Testis (tissue), 3 donors: ENCODE data around the gene CSNK1G2. TPM values are rescaled to one million over a fixed set of nuclear protein-coding genes. Genes with fewer than 3 reads are reported as not detected.
A peak's percentile ranks its signal among the peaks of the same experiment; 100 is the strongest.

Experiments used
- DNase-seq: peaks from one replicate; pipeline ENCODE4 v3.0.0-alpha.2; 2019
- H3K27ac ChIP-seq, 2 donors: fragments of 200-600 bp; sonication (generic); one replicate each; pipeline ENCODE4 v1.5.1; 2019
- H3K27me3 ChIP-seq: fragments of 200-600 bp; sonication (generic); one replicate; pipeline ENCODE4 v1.5.1; 2019
- H3K36me3 ChIP-seq: fragments of 200-600 bp; sonication (generic); one replicate; pipeline ENCODE4 v1.5.1; 2017; ENCODE audit warnings: low read depth; ENCODE audit errors: missing control alignments
- H3K4me1 ChIP-seq: fragments of 200-600 bp; sonication (generic); one replicate; pipeline ENCODE4 v1.5.1; 2019
- H3K4me3 ChIP-seq, 2 donors: fragments of 200-600 bp; sonication (generic); one replicate each; pipeline ENCODE4 v1.5.1; 2017 to 2019
- H3K9me3 ChIP-seq: fragments of 200-600 bp; sonication (generic); one replicate; pipeline ENCODE4 v1.5.1; 2017
- POLR2A ChIP-seq: fragments of 450-650 bp; IDR thresholded peaks from one replicate; pipeline ENCODE4 v1.6.1; 2017; ENCODE audit warnings: antibody characterized with exemption, mild to moderate bottlenecking, moderate library complexity
- WGBS, 2 donors: methylation state at CpG; one replicate each; pipeline ENCODE4 v1.1.5; 2018; 5-methylcytosine and 5-hydroxymethylcytosine counted together
- intact Hi-C: fragments of 100-400 bp; cut with DNase I; formaldehyde crosslinking; loops from one replicate; pipeline ENCODE4 v1.15.1; 2023; ENCODE audit warnings: low total_unique reads
- polyA plus RNA-seq: library from polyadenylated mRNA; stranded (reverse); fragments of 350-450 nt; fragmentation: Illumina TruSeq; extraction: RNeasy Lipid Tissue Mini Kit (QIAGEN cat#74804); gene quantifications from one replicate; pipeline ENCODE4 v1.2.3, GENCODE V29; 2014; ENCODE audit warnings: low read depth, low replicate concordance; ENCODE audit not compliant: insufficient read depth
- total RNA-seq, 2 donors: library from RNA; depleted of rRNA; stranded (reverse); fragments of >200 nt; gene quantifications; one replicate each; pipeline ENCODE4 v1.2.3, GENCODE V29; 2016
- TF ChIP-seq, protein P1 (sequence below), 3 experiments: fragments of 450-650 bp in 2 of 3; fragments of 200-600 bp in 1 of 3; sonication (generic) in 1 of 3; IDR thresholded peaks; one replicate each; pipeline ENCODE4 v1.5.1; 2016 to 2019; ENCODE audit warnings: antibody characterized with exemption in 3 of 3, mild to moderate bottlenecking in 2 of 3, moderate library complexity in 1 of 3

CSNK1G2 gene
- total and polyA plus RNA-seq, 3 donors from 2014 or later = 159 to 287 (median 178) TPM

DNA sequence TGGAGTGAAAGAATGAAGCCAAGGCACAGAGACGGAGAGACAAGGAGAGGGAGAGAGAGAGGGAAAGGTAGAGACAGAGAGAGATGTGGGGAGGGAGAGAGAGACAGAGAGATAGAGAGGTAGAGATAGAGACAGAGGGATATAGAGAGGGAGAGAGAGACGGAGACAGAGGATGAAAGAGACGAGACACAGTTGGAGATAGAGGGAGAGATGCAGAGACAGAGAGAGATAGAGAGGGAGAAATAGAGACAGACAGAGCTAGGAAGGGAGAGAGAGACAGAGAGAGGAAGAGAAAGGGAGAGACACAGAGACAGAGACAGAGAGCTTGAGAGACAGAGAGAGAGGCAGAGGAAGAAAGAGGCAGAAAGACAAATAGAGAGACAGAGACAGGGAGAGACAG, 4.5 kb upstream of the CSNK1G2 start:
- no peak for DNase-seq
- Histone ChIP-seq H3K4me3 (no peak overlapping the region), H3K36me3 (no peaks in the 10 kb centered on the region), H3K4me1 (peaks cover 8% of the 10 kb centered on the region), H3K27ac (peak overlapping the region; percentile 29 to 55), H3K9me3 (no peaks in the 10 kb centered on the region), H3K27me3 (no peaks in the 10 kb centered on the region)
- TF ChIP-seq, protein P1, sequence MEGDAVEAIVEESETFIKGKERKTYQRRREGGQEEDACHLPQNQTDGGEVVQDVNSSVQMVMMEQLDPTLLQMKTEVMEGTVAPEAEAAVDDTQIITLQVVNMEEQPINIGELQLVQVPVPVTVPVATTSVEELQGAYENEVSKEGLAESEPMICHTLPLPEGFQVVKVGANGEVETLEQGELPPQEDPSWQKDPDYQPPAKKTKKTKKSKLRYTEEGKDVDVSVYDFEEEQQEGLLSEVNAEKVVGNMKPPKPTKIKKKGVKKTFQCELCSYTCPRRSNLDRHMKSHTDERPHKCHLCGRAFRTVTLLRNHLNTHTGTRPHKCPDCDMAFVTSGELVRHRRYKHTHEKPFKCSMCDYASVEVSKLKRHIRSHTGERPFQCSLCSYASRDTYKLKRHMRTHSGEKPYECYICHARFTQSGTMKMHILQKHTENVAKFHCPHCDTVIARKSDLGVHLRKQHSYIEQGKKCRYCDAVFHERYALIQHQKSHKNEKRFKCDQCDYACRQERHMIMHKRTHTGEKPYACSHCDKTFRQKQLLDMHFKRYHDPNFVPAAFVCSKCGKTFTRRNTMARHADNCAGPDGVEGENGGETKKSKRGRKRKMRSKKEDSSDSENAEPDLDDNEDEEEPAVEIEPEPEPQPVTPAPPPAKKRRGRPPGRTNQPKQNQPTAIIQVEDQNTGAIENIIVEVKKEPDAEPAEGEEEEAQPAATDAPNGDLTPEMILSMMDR (IDR thresholded peaks at IDR 0.05) = no peak
- WGBS, 2 donors = 85 to 87% methylated on average over 3 of the region's 3 CpGs
- intact Hi-C loops = no loop called here

DNA sequence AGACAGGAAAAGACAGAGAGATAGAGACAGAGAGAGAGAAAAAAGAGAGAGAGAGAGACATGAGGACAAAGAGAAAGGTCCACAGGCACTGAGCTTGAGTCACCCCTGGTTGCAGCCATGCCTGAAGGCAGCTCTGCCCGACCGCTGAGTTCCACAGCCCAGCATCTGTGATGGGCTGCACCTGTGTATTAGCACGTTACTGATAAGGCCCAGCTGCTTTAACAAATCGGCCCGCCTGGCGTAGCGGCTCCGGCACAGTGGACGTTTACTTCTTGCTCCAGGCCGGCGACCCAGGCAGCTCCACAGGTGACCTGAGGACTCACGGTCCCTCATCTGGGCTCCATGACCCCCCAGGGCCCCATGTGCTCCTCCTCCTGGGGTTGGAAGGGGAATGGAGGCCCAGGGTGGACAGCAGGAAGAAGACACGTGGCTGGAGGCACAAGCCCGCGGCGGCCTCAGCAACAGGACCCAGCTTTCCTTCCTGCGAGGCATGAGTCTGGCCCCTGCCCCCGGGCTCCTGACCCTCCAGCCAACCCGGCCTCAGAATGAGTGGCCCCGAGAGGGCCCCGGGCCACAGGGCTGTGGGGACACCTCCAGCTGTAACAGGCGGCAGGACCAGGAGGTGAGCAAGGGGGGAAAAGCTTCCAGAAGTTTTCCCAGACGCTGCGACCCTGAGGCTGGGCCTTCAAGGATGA, 3.9 kb upstream of the CSNK1G2 start:
- intact Hi-C loops = no loop called here
- no peak for TF ChIP-seq POLR2A
- TF ChIP-seq, protein P1 (IDR thresholded peaks at IDR 0.05) = no peak
- DNase-seq = no peak
- Histone ChIP-seq H3K27ac (no peak overlapping the region), H3K36me3 (no peaks in the 10 kb centered on the region), H3K4me3 (no peak overlapping the region), H3K9me3 (no peaks in the 10 kb centered on the region), H3K27me3 (no peaks in the 10 kb centered on the region), H3K4me1 (peaks cover 8% of the 10 kb centered on the region)
- WGBS, 2 donors = 91 to 92% methylated on average over 21 to 24 of the region's 24 CpGs

DNA sequence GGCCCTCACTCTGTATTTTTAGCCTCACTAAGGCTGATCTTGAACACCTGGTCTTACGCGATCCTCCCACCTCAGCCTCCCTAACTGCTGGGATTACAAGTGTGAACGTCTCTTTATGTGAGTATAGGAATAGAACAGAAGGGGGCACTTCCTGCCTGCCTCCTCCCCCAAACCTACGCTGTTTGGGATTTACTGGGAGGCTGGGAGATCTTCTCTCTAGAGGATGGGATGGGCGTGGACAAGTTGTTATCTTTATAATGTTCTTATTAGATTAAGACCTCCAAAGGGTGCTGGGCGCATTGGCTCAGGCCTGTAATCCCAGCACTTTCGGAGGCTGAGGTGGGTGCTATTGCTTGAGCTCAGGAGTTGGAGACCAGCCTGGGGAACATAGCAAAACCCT, 2.9 kb upstream of the CSNK1G2 start:
- 74 to 79% methylated on average over 7 of the region's 7 CpGs for WGBS, 2 donors
- TF ChIP-seq POLR2A = no peak
- TF ChIP-seq, protein P1 (IDR thresholded peaks at IDR 0.05) = no peak
- Histone ChIP-seq H3K27me3 (no peaks in the 10 kb centered on the region), H3K4me3 (no peak overlapping the region), H3K4me1 (peaks cover 17% of the 10 kb centered on the region), H3K27ac (no peak overlapping the region), H3K36me3 (no peaks in the 10 kb centered on the region), H3K9me3 (no peaks in the 10 kb centered on the region)
- intact Hi-C loops = no loop called here
- no peak for DNase-seq

DNA sequence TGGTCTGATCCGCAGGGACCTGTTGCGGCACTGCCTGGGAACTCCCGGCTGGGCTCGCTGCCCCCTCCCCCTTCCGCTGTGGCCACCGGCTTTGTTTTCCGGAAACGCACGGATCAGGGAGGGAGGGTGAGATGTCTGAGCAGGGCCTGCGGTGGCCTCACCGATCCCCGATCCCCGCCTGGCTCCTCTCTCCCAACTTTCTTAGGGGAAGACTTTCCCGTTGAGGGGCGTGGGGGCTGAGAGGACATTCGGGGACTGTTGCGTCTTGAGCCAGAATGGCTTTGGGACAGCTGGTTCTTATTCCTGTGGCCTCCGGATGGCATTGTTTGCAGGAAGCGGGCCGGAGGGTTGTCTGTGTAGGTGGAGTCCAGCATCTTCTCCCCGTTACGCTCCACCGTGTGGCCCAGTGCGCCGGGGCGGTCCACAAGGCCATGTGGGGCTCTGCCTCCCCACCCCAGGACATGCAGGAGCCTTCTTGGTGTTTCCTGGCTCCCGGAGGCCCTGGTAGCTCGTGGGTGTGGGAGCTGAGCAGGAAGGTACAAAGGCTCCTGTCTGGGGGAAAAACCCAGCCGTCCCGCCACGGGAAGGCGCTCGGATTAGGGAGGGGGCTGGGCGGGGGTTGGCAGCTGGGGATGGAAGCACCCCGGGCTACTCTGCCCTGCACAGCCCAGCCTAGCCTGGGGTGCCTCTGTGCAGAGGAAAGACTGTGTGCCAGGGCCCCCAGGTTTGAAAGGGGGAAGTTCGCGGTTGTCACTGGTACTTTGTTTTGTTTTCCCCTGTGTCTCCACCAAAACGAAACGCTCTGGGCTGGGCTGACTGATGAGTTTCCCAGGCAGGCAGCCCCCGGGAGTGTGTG, 1.3 kb downstream of the CSNK1G2 start:
- no peaks in the 10 kb centered on the region for H3K36me3 ChIP-seq
- intact Hi-C loops = no loop called here
- DNase-seq = peak; percentile 79
- no peak for TF ChIP-seq POLR2A
- TF ChIP-seq, protein P1 (IDR thresholded peaks at IDR 0.05) = no peak
- peaks cover 19% of the 10 kb centered on the region for H3K4me1 ChIP-seq
- H3K4me3 ChIP-seq = peak overlapping the region; percentile 68 to 80
- no peaks in the 10 kb centered on the region for H3K9me3 ChIP-seq
- H3K27me3 ChIP-seq = no peaks in the 10 kb centered on the region
- 1 to 3% methylated on average over 30 to 40 of the region's 40 CpGs for WGBS, 2 donors
- peak overlapping the region; percentile 79 to 97 for H3K27ac ChIP-seq
